ENCODE data around the gene ASPN.

DNA sequence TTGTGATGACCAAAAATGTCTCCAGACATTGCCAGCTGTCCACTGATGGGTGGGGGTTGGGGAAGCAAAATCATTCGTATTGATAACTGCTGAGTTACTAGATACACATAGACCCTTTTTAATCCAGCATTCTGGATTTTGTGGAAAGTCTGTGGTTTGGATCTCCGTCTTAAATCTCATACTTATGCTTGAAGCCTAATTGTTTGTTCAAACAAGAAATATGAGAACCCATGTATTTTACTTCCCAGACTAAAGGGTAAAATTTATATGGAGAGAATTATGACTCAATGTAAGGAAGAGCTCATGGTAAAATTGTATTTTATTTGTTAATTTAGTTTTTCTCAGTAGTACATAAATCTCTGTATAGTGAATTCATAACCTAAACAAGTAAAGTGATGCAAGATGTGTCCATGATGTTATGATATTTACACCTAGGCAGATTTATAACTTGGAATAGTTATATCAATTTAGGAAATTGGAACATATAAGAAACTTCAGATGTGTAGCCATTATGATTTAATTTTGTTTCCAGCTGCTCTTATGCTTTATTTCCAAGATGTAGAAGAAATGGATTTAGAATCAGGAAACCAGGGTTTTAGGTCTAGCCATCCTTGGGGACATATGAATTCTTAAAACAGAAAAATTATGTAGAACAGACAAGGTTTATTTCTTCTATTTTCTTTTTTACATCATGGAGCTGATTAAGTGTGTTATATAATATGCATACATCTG lies 73.4 kb downstream of the ASPN start:
- TF ChIP-seq EZH2 (IDR thresholded peaks at IDR 0.05; ENCODE audit: insufficient read depth, poor library complexity, severe bottlenecking) = no peak
- TF ChIP-seq EZH2phosphoT487 (IDR thresholded peaks at IDR 0.05; ENCODE audit: insufficient read depth, low read depth) = no peak

Measured in GM23248 (cell line).